Measurements from ENCODE around the gene HTR4.

- TF ChIP-seq CTCF (IDR thresholded peaks at IDR 0.05) (no peak), POLR2A (IDR thresholded peaks at IDR 0.05) (no peak), POLR2AphosphoS5 (IDR thresholded peaks at IDR 0.05) (no peak)
Measured at GRCh38 chr5:148454576-148454975, 199.8 kb downstream of the HTR4 start.
